Gastroesophageal sphincter (tissue), 3 donors: Measurements from ENCODE around the gene CRYGD.

ENCODE experiments used
- CTCF ChIP-seq, 4 experiments: fragments of 200-600 bp in 2 of 4; fragments of 450-650 bp in 2 of 4; sonication (generic) in 1 of 4; IDR thresholded peaks; one replicate each; pipeline ENCODE4 v1.5.1; 2017 to 2019; ENCODE audit warnings: antibody characterized with exemption in 4 of 4, mild to moderate bottlenecking in 2 of 4, moderate library complexity in 2 of 4
- EP300 ChIP-seq: sonication (generic); formaldehyde crosslinking; IDR thresholded peaks from one replicate; pipeline ENCODE4 v1.6.1; 2017; ENCODE audit warnings: antibody characterized with exemption, mild to moderate bottlenecking
- POLR2A ChIP-seq, 2 donors: fragments of 450-650 bp; IDR thresholded peaks; one replicate each; pipeline ENCODE4 v1.6.1; 2017; ENCODE audit warnings: antibody characterized with exemption in 2 of 2, mild to moderate bottlenecking in 2 of 2, moderate library complexity in 1 of 2
- POLR2AphosphoS5 ChIP-seq: sonication (generic); formaldehyde crosslinking; IDR thresholded peaks from one replicate; pipeline ENCODE4 v1.6.1; 2017; ENCODE audit warnings: antibody characterized with exemption

GRCh38 chr2:208097801-208098200 lies 26.5 kb downstream of the CRYGD start:
- no peak for TF ChIP-seq POLR2A (IDR thresholded peaks at IDR 0.05)
- no peak for TF ChIP-seq CTCF (IDR thresholded peaks at IDR 0.05)
- TF ChIP-seq EP300: no peak
- TF ChIP-seq POLR2AphosphoS5: no peak
